ENCODE data around the gene SURF1.

The SURF1 gene, protein sequence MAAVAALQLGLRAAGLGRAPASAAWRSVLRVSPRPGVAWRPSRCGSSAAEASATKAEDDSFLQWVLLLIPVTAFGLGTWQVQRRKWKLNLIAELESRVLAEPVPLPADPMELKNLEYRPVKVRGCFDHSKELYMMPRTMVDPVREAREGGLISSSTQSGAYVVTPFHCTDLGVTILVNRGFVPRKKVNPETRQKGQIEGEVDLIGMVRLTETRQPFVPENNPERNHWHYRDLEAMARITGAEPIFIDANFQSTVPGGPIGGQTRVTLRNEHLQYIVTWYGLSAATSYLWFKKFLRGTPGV

DNA sequence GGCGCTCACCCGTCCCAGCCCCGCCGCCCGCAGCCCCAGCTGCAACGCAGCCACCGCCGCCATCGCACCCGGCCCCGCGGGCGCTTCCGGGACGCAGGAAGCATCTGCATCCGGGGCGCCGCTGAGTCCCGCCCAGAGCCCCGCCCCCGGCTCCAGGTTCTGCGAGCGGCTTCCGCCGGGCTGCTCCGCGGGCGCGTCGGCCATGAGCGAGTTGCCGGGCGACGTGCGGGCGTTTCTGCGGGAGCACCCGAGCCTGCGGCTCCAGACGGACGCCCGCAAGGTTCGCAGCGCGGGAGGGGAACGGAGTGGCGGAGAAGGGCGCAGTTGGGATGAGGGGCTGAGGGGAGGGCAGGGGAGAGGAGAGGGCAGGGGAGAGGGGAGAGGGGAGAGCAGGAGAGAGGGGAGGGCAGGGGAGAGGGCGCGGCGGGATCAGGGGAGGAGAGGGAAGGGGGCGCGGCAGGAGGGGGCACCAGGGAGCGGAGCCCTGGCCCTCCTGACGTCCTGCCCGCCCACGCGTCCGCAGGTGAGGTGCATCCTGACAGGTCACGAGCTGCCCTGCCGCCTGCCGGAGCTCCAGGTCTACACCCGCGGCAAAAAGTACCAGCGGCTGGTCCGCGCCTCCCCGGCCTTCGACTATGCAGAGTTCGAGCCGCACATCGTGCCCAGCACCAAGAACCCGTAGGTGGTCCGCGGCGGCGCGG is at the start of gene SURF1, which contains the start of gene SURF2:
SURF1 (minus strand) TSS at position 97 of the 701 bp plus-strand sequence; CDS start at position 63, 34 bp downstream.
SURF2 (plus strand) TSS at position 160 of the 701 bp plus-strand sequence; CDS start at position 203, 43 bp downstream.
- H3K4me3 ChIP-seq (ENCODE audit: low read length), result peak within 1 kb of the TSS; percentile 70
- DNase-seq (ENCODE audit: low read depth), result peak; percentile 68
- TF ChIP-seq, protein P1, sequence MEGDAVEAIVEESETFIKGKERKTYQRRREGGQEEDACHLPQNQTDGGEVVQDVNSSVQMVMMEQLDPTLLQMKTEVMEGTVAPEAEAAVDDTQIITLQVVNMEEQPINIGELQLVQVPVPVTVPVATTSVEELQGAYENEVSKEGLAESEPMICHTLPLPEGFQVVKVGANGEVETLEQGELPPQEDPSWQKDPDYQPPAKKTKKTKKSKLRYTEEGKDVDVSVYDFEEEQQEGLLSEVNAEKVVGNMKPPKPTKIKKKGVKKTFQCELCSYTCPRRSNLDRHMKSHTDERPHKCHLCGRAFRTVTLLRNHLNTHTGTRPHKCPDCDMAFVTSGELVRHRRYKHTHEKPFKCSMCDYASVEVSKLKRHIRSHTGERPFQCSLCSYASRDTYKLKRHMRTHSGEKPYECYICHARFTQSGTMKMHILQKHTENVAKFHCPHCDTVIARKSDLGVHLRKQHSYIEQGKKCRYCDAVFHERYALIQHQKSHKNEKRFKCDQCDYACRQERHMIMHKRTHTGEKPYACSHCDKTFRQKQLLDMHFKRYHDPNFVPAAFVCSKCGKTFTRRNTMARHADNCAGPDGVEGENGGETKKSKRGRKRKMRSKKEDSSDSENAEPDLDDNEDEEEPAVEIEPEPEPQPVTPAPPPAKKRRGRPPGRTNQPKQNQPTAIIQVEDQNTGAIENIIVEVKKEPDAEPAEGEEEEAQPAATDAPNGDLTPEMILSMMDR (conservative IDR thresholded peaks at IDR 0.05; ENCODE audit: low read length), result no peak

DNA sequence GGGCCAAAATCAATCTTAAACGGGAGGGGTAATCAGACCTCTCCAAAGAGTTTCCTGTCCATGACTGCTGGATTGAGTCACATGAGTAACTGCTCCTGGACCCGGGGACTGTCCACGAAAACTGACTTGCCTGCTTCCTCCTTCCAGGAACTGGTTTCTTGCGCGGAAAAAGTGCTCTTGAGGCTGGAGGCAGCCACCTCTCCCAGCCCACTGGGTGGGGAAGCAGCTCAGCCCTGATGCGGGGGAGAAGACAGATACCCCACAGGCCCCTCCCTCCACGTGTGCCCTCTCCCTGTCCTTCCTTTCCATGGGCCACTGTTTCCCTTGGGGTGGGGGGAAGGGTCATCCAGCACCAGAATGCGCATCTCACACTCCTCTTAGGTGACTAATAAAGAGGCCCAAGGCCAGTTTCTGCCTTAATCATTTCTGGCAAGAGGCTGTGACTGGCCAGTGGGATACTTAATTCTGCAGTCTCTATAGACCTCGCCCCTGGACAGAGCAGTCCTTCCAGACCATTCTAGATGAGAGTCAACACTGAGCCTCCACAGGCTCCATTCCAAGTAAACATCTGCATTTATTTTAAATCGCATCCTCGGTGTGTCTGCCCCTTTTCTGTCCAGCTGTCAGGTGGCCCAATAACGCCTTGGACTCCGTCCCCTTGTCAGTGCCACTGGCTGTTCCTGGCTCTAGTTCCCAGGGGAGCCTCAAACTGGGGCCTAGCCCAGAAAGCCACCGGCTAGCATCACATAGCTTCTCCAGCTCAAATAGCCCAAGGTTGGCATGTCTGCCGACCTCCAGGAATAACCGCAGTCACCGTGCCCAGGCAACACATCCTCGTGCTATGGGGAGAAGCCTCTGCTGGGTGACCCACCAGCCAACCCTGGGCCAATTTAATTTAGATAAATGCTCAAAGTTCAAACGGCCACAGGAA is 49.5 kb upstream of the SURF1 start:
- no peak overlapping the region for H3K4me3 ChIP-seq (ENCODE audit: low read length)
- DNase-seq (ENCODE audit: low read depth), result no peak
- TF ChIP-seq, protein P1 (conservative IDR thresholded peaks at IDR 0.05; ENCODE audit: low read length), result no peak

DNA sequence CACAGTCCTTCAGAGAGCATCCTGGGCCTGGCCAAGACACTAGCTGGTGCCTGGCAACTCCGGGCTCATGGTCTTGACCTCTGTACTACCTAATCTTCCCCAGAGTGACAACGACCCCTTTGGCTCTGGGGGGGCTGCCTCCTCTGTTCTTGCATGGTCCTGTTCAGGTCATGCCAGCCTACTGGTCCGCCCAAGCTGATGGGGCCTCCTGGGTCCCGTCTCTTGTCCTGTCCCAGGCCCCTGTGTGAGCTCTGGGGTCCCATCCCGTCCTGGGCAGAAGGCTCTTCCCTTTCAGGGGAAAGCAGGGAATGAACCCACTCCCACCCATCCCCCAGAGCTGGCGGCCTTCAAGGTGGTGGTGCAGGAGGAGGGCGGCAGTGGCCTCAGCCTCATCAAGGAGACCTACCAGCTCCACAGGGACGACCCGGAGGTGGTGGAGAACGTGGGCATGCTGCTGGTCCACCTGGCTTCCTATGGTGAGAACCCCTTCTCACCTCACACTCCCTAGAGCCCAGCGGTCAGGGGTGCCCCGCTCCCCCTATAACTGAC is 48.2 kb upstream of the SURF1 start:
- TF ChIP-seq, protein P1 (conservative IDR thresholded peaks at IDR 0.05; ENCODE audit: low read length), result no peak
- H3K4me3 ChIP-seq (ENCODE audit: low read length), result no peak overlapping the region
- no peak for DNase-seq (ENCODE audit: low read depth)

DNA sequence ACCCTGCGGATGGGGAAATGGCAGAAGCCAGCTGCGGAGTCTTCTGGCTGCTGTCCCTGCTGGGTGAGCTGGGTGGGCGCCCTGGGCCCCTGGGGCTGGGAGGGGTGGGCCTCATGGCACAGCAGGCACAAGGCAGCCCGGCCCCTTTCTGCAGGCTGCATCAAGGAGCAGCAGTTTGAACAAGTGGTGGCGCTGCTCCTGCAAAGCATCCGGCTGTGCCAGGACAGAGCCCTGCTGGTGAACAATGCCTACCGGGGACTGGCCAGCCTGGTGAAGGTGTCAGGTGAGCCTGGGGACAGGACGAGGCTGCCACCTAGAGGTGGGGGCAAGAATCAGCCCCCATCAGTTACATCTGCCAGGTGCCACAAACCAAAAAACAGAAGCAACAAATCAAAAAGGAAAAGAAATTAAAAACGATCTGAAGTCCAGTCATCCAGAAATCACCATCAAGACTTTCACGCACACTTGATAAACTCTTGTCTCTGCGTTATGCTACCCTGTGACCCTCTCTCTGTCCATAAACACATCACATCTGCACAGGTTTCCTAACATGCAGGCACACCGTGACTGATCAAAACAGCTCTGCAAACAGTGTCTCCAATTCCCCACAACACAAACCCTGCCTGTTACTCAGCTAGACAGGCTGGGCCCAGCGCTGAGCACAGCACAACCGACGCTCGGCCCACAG is 47.6 kb upstream of the SURF1 start:
- H3K4me3 ChIP-seq (ENCODE audit: low read length), result no peak overlapping the region
- TF ChIP-seq, protein P1 (conservative IDR thresholded peaks at IDR 0.05; ENCODE audit: low read length), result peak; percentile 60
- DNase-seq (ENCODE audit: low read depth), result peak; percentile 20

DNA sequence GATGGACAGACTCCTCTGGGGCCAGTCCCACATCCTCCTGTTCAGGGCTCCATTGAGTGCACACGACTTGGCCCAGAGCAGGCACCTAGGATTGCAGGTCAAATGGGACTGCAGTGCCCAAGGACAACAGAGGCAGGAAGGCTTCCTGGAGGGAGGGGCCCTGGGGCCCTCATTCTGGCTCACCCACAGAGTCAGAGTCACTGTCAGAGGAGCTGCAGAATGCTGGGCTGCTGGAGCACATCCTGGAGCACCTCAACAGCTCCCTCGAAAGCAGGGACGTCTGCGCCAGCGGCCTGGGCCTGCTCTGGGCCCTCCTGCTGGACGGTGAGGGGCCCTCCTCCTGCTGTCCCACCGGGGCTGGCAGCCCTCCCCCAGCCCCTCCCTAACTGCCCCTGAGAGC is 46.4 kb upstream of the SURF1 start:
- no peak overlapping the region for H3K4me3 ChIP-seq (ENCODE audit: low read length)
- TF ChIP-seq, protein P1 (conservative IDR thresholded peaks at IDR 0.05; ENCODE audit: low read length), result no peak
- DNase-seq (ENCODE audit: low read depth), result no peak

DNA sequence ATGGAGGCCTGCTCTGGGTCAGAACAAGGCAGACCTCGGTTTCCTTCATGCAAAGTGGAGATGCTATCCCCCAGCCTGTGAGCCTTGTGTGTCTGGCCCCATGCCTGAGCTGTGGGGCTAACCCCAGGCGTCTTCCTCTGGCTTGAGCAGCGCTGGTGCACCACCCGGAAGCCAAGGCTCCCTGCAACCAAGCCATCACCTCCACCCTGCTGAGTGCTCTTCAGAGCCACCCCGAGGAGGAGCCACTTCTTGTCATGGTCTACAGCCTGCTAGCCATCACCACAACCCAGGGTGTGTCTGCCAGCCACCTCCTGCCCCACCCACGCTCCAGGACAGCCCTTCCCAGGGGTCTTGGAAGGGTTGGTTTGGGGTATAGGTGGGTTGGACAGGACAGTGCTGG is 45.3 kb upstream of the SURF1 start:
- DNase-seq (ENCODE audit: low read depth), result no peak
- TF ChIP-seq, protein P1 (conservative IDR thresholded peaks at IDR 0.05; ENCODE audit: low read length), result no peak

More for the DNA sequence above, 45.3 kb upstream of the SURF1 start:
- no peak overlapping the region for H3K4me3 ChIP-seq (ENCODE audit: low read length)

Data from AG10803 (cell line).